CD14-positive monocyte (primary cell): Measurements from ENCODE around the gene CAMTA1. TPM values are rescaled to one million over a fixed set of nuclear protein-coding genes. Genes with fewer than 3 reads are reported as not detected.

Source experiments
- DNase-seq, 3 donors: peaks; one replicate each; pipeline ENCODE4 v3.0.0-alpha.2; 2011 to 2022
- H2AFZ ChIP-seq: 2 replicates; pipeline ENCODE4 v1.6.0; 2012; ENCODE audit warnings: mild to moderate bottlenecking, low read depth, low read length, inconsistent platforms; ENCODE audit not compliant: insufficient read depth, poor library complexity, severe bottlenecking
- H3K27ac ChIP-seq, 2 donors: 1 replicate in 1 of 2; 2 replicates in 1 of 2; pipeline ENCODE4 v1.5.1; 2012 to 2013; ENCODE audit warnings: low read length in 2 of 2, control low read depth in 1 of 2, inconsistent platforms in 1 of 2, low read depth in 1 of 2, mild to moderate bottlenecking in 1 of 2
- H3K27me3 ChIP-seq, 2 donors: one replicate each; pipeline versions ENCODE4 v1.6.0 to v1.6.1; 2011 to 2013; ENCODE audit warnings: low read length in 2 of 2; ENCODE audit not compliant: control insufficient read depth in 2 of 2, insufficient read depth in 2 of 2
- H3K36me3 ChIP-seq, 2 donors: replicated peaks in 1 of 2; 1 replicate in 1 of 2; 2 replicates in 1 of 2; pipeline versions ENCODE4 v1.5.1 to v1.6.1; 2012 to 2013; ENCODE audit warnings: low read length in 2 of 2, control low read depth in 1 of 2, inconsistent platforms in 1 of 2, mild to moderate bottlenecking in 1 of 2; ENCODE audit not compliant: insufficient read depth in 2 of 2, control insufficient read depth in 1 of 2
- H3K4me1 ChIP-seq, 2 donors: 1 replicate in 1 of 2; 2 replicates in 1 of 2; pipeline versions ENCODE4 v1.5.1 to v1.6.1; 2012 to 2013; ENCODE audit warnings: low read length in 2 of 2, control low read depth in 1 of 2, inconsistent platforms in 1 of 2, mild to moderate bottlenecking in 1 of 2, moderate library complexity in 1 of 2; ENCODE audit not compliant: insufficient read depth in 2 of 2, control insufficient read depth in 1 of 2
- H3K4me2 ChIP-seq: replicated peaks from 2 replicates; pipeline ENCODE3; 2012; ENCODE audit warnings: low read length, moderate library complexity, mild to moderate bottlenecking; ENCODE audit not compliant: poor library complexity, severe bottlenecking; ENCODE audit errors: extremely low read depth
- H3K4me3 ChIP-seq, 3 experiments: fragments of 200-600 bp in 1 of 3; sonication (generic) in 1 of 3; replicated peaks in 1 of 3; 1 replicate in 2 of 3; 2 replicates in 1 of 3; pipeline ENCODE4 v1.5.1; 2011 to 2013; ENCODE audit warnings: low read length in 3 of 3, mild to moderate bottlenecking in 3 of 3, control low read depth in 2 of 3, low read depth in 2 of 3, inconsistent platforms in 1 of 3, moderate library complexity in 1 of 3
- H3K79me2 ChIP-seq: 2 replicates; pipeline ENCODE4 v1.6.0; 2012; ENCODE audit warnings: mild to moderate bottlenecking, control low read depth, inconsistent platforms, low read length, moderate library complexity; ENCODE audit not compliant: insufficient read depth
- H3K9ac ChIP-seq: 2 replicates; pipeline ENCODE4 v1.6.0; 2017; ENCODE audit warnings: low read length, mild to moderate bottlenecking; ENCODE audit not compliant: insufficient read depth, poor library complexity, severe bottlenecking
- H3K9me3 ChIP-seq, 2 donors: replicated peaks in 1 of 2; 1 replicate in 1 of 2; 2 replicates in 1 of 2; pipeline versions ENCODE4 v1.5.1 to v1.6.1; 2012 to 2013; ENCODE audit warnings: low read length in 2 of 2, control low read depth in 1 of 2; ENCODE audit not compliant: control insufficient read depth in 1 of 2, insufficient read depth in 1 of 2
- H4K20me1 ChIP-seq: 2 replicates; pipeline ENCODE4 v1.6.0; 2012; ENCODE audit warnings: mild to moderate bottlenecking, low read length, control low read depth, moderate library complexity; ENCODE audit not compliant: insufficient read depth
- H3K27ac Mint-ChIP-seq, 7 donors: one replicate each; pipeline ENCODE4 v1.8.0; 2020; ENCODE audit warnings: mild to moderate bottlenecking in 7 of 7, mixed read lengths in 7 of 7, moderate library complexity in 6 of 7, inconsistent platforms in 2 of 7
- H3K27me3 Mint-ChIP-seq, 3 donors: one replicate each; pipeline ENCODE4 v1.8.0; 2021 to 2022; ENCODE audit warnings: low read depth in 3 of 3, mild to moderate bottlenecking in 3 of 3, mixed read lengths in 3 of 3, moderate library complexity in 3 of 3, inconsistent platforms in 1 of 3
- H3K36me3 Mint-ChIP-seq, 2 donors: one replicate each; pipeline ENCODE4 v1.8.0; 2020; ENCODE audit warnings: mixed read lengths in 2 of 2, inconsistent platforms in 1 of 2, mild to moderate bottlenecking in 1 of 2
- H3K4me1 Mint-ChIP-seq: one replicate; pipeline ENCODE4 v1.8.0; 2020; ENCODE audit warnings: mild to moderate bottlenecking, mixed read lengths
- H3K4me3 Mint-ChIP-seq, 2 donors: one replicate each; pipeline ENCODE4 v1.8.0; 2020; ENCODE audit warnings: mild to moderate bottlenecking in 2 of 2, mixed read lengths in 2 of 2, moderate library complexity in 1 of 2
- H3K9me3 Mint-ChIP-seq, 7 donors: one replicate each; pipeline ENCODE4 v1.8.0; 2020 to 2022; ENCODE audit warnings: mixed read lengths in 7 of 7, mild to moderate bottlenecking in 6 of 7, moderate library complexity in 6 of 7, inconsistent platforms in 2 of 7
- CTCF ChIP-seq: fragments of 200-600 bp; IDR thresholded peaks from one replicate; pipeline ENCODE4 v1.8.0; 2022; ENCODE audit warnings: antibody characterized with exemption, mild to moderate bottlenecking
- WGBS: methylation state at CpG from one replicate; pipeline ENCODE4 v1.1.5; 2013; ENCODE audit warnings: missing lambda C conversion rate; ENCODE audit not compliant: insufficient coverage; 5-methylcytosine and 5-hydroxymethylcytosine counted together
- intact Hi-C, 2 donors: fragments of 100-400 bp; cut with micrococcal nuclease; formaldehyde crosslinking; loops; one replicate each; pipeline versions ENCODE4 v1.15.0 to v1.15.1; 2023
- polyA plus RNA-seq, 3 donors: library from polyadenylated mRNA; depleted of rRNA in 1 of 3; unstranded in 2 of 3; stranded (reverse) in 1 of 3; fragments of 300-500 nt in 2 of 3; fragments of >200 nt in 1 of 3; fragmentation: Illumina TruSeq in 2 of 3; gene quantifications; 1 replicate in 2 of 3; 2 replicates in 1 of 3; pipeline ENCODE4 v1.2.3, GENCODE V29; 2012 to 2021

The CAMTA1 gene
- polyA plus RNA-seq, 3 donors, result 52.0 to 89.6 (median 78.3) TPM

- Mint-ChIP-seq H3K27me3 (peaks cover 2 to 11% (median 3%) of the 10 kb centered on the region in 3 donors), H3K36me3 (no peaks in the 10 kb centered on the region), H3K27ac (no peak overlapping the region), H3K4me3 (no peak overlapping the region), H3K9me3 (peaks cover 0 to 8% (median 3%) of the 10 kb centered on the region in 7 donors), H3K4me1 (no peaks in the 10 kb centered on the region)
- Histone ChIP-seq H3K36me3 (no peaks in the 10 kb centered on the region), H3K9me3 (no peaks in the 10 kb centered on the region), H4K20me1 (no peaks in the 10 kb centered on the region), H3K4me1 (no peaks in the 10 kb centered on the region), H3K27ac (no peak overlapping the region), H3K4me3 (no peak overlapping the region), H3K9ac (no peak overlapping the region), H2AFZ (no peak overlapping the region), H3K79me2 (no peaks in the 10 kb centered on the region), H3K27me3 (no peaks in the 10 kb centered on the region), H3K4me2 (no peak overlapping the region)
- intact Hi-C loops, result no loop called here
- 94% methylated on average over 10 of the region's 13 CpGs for WGBS
- TF ChIP-seq CTCF, result no peak
- DNase-seq, result no peak
Measured at GRCh38 chr1:7489586-7489985, 704.3 kb downstream of the CAMTA1 start.

- TF ChIP-seq CTCF, result no peak
- Histone ChIP-seq H3K4me2 (no peak overlapping the region), H3K27ac (no peak overlapping the region), H3K36me3 (no peaks in the 10 kb centered on the region), H3K79me2 (no peaks in the 10 kb centered on the region), H4K20me1 (no peaks in the 10 kb centered on the region), H3K4me1 (no peaks in the 10 kb centered on the region), H2AFZ (no peak overlapping the region), H3K4me3 (no peak overlapping the region), H3K27me3 (no peaks in the 10 kb centered on the region), H3K9ac (no peak overlapping the region), H3K9me3 (no peaks in the 10 kb centered on the region)
- no peak overlapping the region for H3K4me3 Mint-ChIP-seq
- H3K27me3 Mint-ChIP-seq, result peaks cover 2 to 9% (median 3%) of the 10 kb centered on the region in 3 donors
- H3K27ac Mint-ChIP-seq, result no peak overlapping the region
- 95% methylated on average over 9 of the region's 10 CpGs for WGBS
- intact Hi-C loops, result no loop called here
- H3K36me3 Mint-ChIP-seq, result no peaks in the 10 kb centered on the region
- peaks cover 0 to 8% (median 3%) of the 10 kb centered on the region in 7 donors for H3K9me3 Mint-ChIP-seq
- no peak for DNase-seq
- H3K4me1 Mint-ChIP-seq, result no peaks in the 10 kb centered on the region
Measured at GRCh38 chr1:7490576-7490975, 705.3 kb downstream of the CAMTA1 start.
